NCI-H1092 (cell line): ENCODE results near the gene STAT5B.

Experiments
- DNase-seq: peaks from one replicate; lab custom pipeline; 2025; lab: John Stamatoyannopoulos, UW

STAT5B gene

DNA sequence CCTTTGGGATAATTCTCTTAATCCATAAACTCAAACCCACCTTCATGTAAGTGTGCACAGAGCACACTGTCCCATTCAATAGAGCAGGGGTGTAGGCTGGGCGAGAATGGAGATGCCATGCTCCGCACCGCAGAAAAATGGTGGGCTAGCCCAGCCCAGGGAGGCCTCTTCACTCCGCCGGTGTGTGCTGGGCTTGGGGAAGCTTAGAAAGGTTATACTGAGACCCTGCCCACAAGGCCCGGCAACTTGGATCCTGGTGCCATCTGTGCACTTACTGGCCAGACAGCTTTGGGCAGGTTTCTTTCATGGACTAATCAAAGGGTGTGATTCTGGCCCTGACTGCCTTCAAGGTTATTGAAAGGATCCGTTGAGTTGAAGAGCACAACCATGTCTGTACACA lies 8.4 kb upstream of the STAT5B start:
- DNase-seq = no peak

DNA sequence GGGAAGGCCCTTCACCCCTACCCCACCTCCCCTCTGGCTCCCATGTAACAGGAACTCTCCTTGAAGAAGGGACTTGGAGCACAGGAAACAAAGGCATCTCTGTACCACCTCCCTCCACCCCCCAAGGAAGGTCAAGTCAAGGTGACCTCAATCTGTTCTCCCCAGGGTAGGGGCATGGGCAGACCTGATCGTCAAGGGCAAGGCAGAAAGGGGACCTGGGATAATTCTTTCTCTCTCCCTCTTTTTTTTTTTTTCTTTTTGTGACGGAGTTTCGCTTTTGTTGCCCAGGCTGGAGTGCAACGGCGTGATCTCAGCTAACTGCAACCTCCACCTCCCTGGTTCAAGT lies 7.8 kb upstream of the STAT5B start:
- no peak for DNase-seq

DNA sequence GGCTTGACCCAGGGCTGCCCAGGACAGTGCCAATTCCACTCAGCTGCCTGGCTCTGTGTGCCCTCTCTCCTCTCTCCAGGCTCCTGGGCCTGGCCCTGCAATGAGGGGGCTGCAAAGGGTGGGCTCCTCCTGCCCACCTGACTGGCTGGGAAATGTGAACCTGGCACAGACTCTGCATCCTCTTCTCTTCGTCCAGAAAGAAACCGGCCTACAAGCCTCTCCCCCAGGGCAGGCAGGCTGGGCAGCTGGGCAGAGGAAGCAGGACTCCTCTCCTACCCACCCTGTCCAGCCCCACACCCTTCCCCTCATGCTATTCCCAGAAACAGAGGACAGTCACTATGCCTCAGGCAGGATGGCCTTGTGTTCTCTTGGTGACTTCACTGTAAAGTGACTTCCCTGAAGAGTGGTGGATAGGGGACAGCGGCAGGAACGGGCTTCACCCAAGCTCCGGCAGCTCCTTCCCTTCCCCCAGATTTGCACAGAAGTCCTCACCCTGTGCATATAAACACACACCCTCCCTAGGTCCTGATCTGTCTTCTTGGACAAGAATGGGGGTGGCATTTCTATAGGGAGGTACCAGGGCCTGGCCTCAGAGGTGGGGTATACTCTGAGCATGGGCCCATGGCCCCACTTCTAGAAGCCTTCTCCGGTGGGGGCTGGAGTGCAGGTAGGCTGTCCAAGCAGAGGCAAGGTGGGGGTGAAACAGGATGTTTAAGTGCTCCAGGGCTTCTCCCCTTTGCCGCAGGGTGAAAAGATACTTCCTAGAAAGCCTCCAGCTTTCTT lies 7.2 kb upstream of the STAT5B start:
- DNase-seq = no peak

DNA sequence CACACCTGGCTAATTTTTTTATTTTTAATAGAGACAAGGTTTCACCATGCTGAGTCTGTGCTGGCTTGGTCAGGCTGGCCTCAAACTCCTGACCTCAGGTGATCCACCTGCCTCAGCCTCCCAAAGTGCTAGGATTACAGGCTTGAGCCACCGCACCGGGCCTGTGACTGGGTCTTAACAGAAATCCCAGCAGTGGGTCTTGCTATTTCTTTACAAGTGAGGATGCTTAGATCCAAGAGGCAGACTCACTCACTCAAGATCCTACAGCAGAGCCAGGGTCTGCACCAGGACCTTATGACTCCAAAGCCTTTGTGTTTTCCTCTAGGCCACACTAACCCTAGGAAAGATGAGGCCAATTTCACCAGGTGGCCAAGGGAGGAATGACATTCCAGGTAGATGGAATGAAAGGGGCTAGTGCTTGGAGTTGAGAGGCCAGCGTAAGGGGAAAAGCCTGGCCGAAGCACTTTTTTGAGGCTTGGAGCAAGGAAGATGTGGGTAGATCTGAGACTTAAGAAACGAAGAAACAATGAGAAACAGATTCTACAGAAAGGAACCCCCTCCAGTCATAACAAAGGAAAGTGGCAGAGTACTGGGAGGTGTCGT lies 6.4 kb upstream of the STAT5B start:
- no peak for DNase-seq

DNA sequence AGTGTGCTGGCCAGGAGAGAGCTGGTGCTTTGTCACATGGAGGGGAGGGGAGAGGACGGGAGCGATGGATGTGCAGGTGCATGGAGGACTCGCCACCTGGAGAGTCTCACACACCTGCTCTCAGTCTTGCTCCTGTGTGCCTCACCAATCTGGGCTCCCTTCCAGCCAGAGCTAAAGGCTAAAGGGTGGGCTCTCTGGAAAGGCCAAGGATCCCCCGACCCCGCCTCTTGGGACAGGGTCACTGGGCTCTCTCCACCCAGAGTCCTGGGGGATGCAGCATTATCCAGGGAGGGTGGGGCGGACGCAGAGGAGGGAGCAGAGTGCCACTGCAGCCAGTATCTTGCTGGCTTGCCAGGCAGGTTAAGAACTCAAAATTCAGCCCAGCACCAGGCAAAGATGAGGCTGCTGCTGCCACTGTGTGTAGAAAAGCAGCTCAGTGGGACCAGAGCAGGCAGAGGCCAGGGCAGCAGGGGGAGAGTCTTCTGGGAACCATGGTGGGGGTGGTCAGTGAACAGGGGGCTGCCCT lies 5.4 kb upstream of the STAT5B start:
- DNase-seq = peak; percentile 25

DNA sequence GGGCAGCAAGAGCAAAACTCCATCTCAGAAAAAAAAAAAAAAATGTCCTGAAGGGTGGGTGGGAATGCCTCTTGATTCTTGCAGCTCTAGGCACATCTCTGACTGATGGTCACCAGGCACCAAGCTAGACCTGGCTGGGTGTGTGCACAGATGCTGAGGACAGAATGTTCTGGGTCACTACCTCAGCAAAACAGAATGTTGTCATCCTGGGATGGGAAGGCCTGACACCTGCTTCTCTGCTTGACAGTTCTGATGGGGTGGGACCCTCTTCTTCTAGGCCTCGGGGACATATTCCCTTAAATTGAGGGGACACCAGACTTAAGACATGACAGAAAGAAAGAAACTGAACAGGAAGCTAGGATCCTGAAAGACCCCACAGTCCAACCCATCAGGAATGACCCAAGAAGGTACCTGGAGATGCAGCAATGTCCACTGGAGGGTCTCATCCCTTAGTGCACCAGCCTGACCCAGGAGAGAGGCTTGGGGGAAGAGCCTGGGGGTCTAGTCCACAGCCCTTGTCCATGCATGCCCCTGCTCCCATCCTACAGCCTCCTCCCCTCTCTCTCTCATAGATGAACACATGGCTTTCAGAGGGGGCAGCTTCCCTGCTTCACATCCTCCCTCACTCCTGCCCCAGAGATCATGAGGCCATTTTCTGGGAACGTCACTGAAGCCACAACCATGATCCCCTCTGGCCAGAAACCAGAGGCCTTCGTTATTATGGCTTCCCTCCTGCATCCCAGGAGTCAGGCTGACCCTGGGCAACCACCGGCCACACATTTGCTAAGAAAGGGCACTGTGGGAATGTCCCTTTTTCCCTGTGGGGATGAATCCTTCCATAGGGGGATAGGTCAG lies 3.8 kb upstream of the STAT5B start:
- DNase-seq = no peak

DNA sequence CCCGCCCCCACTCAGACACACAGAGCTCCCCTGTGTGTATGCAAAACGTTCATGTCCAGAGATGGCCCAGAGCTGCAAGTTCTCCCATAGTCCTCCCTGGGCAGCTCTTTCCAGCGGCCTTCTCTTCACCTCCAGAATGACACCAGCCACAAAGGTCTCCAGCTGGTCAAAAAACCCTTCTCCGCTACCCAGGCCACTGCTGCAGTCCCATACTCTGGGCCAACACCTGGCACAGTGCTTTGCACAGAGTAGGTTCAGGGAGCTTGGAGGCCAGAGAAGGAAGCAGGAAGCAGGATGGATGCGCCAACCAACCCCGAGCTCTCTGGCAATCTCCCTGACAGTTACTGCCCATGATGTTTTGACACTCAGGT lies 1.1 kb upstream of the STAT5B start:
- no peak for DNase-seq

DNA sequence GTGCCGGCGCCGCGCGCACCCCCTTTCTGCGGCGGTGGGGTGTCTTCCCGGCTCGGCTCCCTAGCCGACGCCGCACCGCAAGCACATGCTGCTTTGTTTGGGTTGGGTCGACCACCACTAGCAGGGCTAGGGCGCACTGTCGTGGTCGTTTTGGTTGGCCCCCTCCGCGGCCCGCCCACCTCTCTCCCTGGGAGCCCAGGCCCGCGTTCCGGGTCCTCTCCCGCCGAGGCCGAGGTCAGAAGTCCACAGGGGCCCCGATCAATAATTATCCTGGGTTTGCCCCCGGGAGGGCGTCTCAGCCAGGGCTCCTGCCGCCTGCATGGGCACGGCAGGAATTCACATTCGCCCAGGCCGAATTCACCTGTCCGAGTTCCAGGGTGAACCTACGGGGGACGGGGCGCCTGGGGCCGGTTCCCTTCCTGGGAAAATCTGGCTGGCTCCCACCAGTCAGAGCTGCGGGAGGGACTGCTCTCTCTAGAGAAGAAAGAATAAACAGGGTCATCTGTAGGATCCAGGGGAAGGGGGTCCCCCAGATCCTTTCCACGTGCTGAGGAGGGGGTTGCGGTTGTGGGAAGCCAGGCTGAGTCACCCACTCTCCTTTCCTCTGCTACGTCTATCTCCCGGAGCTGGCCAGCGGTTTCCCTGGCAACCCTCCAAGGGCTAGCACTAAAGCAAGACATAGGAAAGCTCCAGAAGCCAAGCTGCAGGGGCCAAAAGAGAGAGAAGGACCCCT lies 584 bp upstream of the STAT5B start:
- DNase-seq = peak; percentile 45

DNA sequence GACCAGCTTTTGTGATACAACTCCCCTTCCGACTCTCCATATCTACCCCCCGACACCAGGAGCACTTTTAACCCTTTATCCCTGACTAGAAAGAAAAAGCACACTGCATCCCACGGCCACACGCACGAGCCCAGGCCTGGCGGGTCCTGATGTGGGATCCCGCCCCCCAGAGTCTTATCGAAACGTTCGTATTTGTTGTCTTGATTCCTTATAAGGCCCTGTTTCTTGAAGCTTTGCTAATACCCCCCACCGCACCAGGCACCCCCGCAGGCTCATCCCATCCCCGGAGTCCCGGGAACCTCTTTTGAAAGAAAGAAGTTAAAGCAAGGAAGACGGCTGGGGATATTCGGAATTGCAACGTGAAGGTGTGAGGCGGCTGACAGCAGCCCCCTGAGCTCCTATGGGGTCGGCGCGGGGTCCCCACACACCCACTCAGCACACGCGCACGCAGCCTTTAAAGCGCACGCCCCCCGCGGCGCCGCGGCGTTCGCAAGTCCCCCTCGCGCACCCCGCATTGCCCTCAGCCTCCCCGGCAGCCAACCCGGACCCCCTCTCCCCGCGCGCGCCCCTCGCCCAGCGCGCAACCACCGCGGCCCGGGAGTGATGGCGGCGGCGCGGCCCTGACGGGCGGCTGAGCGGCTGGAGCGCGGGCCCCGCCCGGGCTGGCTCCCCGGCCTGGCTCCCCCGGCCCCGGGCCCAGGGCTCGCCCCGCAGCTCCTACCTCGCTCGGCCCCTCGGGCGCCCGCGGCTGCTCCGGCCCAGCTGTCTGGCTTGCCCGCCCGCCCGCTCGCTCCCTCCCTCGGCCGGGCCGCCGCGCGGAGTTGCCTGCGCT lies 448 bp downstream of the STAT5B start:
- peak; percentile 20 for DNase-seq

DNA sequence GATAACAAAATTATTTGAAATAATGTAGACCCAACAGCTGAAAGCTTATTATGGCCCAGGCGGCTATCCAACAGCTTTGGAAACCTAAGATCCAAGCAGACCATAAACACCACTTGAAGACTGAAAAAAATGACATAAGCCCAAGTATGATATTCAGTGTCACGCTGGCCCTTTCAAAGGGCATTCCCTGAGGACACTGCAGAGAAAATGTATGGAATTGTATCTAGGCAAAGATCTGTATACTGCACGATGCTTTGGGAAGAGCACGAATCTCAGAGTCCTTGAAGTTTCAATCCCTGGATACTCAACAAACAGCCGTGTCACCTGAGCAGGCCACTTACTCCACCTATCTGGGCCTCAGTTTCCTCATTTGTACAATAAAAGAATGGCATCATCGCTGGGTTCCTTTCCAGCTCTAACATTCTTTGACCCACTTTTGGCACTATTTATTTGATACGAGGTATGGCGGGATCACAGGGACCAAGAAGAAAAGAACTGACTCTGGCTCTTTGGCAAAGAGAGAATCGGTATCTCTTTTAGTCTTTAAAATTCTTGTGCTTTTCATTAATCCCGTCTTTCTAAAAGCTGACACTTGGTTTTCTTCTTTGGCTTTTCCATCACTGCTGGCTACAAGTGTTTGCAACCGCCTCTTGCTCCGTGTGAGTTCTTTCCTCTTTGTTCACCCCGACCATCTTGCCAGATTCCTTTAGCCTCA lies 1.2 kb downstream of the STAT5B start:
- DNase-seq = no peak

DNA sequence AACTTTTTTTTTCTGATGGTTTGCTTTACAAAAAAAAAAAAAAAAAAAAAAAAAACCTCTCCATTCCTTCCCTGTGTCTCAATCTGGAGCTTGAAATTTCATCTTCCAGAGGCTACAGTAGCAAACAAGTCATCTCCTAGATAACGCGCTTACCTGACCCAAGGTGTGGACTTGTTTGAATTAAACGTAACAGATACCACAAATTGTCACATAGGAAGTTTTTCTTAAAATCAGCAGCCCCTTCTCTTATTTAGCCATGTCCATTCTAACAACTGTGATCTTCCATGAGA lies 2.0 kb downstream of the STAT5B start:
- no peak for DNase-seq

DNA sequence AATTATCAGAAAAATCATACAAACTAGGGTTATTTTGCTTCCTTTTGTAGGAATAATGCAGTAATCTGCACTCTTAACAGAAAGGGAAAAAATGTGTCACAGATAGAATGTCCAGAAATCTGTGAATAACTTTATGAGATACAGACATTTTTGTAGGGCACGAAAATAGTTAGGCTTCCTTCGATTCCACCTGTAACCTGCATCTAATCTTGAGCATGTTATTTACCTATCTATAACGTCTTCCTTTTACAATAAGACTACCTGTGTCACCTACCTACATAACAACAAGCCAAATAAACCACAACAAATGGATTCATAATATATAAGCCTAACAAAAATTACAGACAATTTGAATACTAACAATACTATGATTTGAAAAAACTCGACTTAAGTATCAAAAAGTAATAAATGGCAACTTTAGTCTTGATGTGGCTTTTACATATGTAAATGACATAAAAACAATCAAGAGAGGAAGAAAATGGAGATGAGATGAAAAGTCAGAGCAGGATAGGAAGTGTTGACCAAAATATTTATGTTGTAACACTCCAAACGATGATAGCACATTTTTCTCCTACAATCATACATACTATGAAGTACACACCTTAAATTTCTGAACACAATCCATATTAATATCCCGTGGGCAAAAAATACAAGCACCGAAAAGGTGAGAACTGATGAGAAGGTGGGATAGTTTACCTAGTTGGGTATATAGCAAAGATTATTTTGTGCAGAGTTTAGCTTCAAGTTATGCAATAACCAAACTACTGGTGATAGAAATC lies 2.5 kb downstream of the STAT5B start:
- no peak for DNase-seq

DNA sequence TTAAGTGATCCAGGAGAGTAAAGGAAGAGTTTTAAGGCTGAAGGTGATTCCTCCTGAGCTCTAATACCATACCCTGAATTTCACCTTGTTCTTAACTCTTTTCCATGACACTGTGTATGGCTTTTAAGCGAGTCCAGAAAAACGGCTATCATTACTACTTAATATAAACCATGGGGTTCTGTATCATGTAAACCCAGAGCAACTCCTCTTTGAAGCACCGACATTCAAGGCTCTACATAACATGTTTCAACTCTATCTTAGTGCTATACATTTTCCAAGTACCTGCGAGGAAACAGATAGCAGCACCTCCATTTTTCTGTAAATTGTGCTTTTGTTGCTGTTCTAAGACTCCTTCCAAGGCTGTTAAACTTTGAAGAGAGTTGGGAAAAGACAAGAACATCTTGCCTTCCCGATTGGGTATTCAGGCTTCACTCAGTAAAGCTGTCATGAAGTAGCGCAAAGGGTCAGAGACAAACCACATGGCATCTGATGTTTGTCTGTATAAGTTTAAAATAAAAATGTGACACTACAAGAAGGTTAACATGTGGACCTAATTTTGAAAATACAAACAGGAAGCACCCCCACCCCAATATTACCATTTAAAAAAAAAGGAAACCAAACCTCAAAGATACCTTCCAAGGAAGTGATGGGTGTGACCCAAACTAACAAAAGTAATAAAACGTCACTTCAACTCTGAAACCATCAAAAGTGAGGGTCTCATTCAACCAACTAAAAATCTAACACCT lies 3.9 kb downstream of the STAT5B start:
- DNase-seq = no peak

DNA sequence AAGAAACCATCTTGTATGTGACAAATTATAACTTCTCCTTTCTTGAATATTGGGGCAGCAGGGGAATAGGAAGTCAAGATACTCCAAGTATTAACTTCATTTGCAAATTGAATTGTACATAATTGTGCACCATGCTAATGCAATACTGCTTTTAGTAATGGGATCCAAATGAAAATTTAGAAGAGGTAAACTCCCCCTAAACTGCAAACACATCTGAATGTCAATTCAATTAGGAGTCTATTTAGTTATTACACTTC lies 4.5 kb downstream of the STAT5B start:
- DNase-seq = no peak

DNA sequence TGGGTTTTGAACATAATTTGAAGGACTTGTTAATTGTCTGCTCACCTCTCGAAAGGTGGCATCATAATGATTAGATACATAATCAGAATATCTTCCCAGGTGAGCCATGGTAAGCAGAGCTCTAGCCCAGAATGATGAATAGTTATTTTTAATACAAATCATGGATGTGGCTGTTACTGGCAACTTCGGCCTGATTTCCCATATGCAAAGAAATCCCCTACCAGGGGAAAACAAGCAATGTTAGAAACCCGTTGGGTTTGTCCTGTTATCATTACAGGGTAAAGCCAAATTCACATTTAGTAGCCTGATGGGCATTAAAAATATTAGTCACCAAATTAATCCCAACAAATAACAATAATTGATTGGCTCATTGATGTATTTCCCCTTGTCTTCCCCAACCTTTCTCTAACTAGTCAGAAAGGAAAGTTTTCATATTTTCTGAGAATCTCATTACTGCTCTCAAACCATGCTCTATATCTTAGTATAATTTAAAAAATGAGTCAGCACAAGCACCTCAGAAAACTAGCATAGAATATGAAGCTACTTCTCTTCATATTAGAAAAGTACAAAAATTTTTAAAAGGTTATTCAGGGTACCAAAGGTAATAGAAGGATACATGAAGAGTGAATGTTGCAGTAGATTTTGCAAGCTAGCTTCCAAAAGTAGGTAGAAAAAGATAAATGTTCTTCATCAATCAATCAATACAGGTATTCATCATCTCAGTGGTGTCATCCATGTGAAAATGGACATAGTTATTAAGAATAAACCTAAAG lies 5.0 kb downstream of the STAT5B start:
- no peak for DNase-seq

DNA sequence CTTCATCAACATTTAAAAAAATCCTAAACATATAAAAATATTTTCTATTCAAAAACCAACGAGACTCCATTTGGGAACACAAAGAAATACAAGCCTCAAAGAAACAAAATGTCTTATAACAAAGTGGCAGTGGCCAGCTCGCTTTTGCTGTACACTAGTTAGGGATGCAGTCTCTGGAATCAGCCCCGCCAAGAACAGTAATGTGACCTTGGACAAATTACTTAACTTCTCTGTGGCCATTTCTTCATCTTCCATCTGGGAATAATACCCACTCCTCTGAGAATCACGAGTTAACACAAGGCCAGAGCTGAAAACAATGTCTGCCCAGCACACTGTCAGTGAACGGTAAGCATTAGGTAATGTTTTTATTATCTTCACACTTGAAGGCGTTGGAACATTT lies 5.6 kb downstream of the STAT5B start:
- DNase-seq = no peak

DNA sequence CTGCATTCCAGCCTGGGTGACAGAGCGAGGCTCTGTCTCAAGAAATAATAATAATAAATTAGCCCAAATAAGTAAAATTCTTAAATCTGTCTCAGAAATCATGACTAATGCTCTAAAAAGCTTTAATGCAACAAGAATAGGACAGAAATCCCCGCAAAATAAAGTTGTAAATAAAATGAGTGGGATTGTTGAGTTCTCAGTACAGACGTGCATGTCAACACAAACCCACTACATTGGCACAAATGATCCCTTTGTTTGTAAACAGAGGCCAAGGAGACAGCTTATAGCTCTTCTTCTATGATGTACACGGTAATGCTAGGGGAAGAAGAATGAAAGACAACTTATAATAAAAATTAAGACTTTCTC lies 6.0 kb downstream of the STAT5B start:
- DNase-seq = no peak

DNA sequence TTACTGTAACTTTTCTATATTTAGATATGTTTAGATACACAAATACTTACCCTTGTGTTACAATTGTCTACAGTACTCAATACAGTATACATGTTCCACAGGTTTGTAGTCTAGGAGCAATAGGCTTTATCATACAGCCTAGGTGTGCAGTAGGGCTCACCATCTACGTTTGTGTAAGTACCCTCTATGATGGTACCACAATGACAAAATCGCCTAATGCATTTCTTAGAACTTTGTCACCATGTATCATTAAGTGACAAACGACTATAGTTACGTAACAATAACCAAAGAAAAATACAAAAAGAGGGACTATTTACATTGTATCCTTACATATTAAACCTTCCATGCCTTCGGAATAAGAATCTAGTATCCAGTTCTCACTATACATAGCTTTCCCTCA lies 8.0 kb downstream of the STAT5B start:
- no peak for DNase-seq
